Inferior parietal cortex (tissue), 1 donor: ENCODE results near the gene TUBA1B.
A peak's percentile ranks its signal among the peaks of the same experiment; 100 is the strongest.

Experiments
- DNase-seq: peaks from one replicate; pipeline ENCODE4 v3.0.0-alpha.2; 2016; ENCODE audit errors: extremely low spot score

Gene TUBA1B

GRCh38 chr12:49091056-49091835 lies 39.9 kb downstream of the TUBA1B start:
- DNase-seq, result no peak

GRCh38 chr12:49089821-49090773 lies 41.1 kb downstream of the TUBA1B start:
- no peak for DNase-seq

- no peak for DNase-seq
Measured at GRCh38 chr12:49088932-49089330, 42.3 kb downstream of the TUBA1B start.

GRCh38 chr12:49088150-49088931 lies 42.9 kb downstream of the TUBA1B start:
- peak; percentile 93 for DNase-seq

GRCh38 chr12:49086116-49086515 lies 45.1 kb downstream of the TUBA1B start:
- no peak for DNase-seq

GRCh38 chr12:49084438-49084837 lies 46.8 kb downstream of the TUBA1B start:
- no peak for DNase-seq

GRCh38 chr12:49079793-49080192 lies 51.4 kb downstream of the TUBA1B start:
- DNase-seq, result no peak
